NCI-H1092 treated with DMSO at 0.1 percent for 48 hours (cell line): ENCODE data around the gene HPSE2.

ENCODE experiments used
- DNase-seq: peaks from one replicate; lab custom pipeline; 2025; lab: John Stamatoyannopoulos, UW

Gene HPSE2

DNA sequence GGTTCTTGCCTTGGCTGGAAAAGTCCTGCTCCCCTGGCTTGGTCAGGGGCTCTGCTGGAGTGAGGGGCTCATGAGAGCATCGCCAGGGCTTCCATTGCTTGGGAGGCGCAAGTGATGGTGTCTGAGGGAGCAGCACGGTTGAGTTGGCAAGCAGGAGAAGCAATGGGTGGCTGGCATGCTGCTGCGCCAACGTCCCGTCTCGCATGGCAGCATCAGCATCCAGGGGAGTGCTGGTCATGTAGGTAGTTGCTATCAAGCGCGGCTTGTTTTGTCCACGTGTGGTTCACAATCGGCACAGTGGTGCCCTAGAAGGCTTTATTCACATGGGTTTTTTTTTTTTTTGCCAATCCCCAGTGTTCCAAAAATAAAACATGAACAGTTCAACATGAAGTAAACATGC is 824.5 kb downstream of the HPSE2 start:
- no peak for DNase-seq

DNA sequence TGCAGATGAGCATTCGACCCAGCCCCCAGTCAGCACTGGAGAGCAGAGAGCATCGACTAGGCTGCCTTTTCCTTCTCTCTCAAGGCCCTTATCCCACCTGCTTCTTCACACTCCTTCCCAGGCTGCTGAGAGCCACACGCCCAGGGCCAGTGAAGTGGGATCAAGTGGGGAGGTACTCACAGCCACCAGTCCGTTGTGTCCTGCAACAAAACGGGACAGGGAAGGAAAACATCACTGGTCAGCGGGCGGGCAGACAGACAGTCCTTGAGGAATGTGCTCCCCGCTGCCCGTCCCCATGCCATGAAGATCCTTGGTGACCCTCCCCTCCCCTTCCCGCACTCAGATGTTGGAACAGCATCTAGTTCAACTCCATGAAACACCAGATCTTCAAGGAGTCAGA is 824.9 kb downstream of the HPSE2 start:
- DNase-seq = no peak

DNA sequence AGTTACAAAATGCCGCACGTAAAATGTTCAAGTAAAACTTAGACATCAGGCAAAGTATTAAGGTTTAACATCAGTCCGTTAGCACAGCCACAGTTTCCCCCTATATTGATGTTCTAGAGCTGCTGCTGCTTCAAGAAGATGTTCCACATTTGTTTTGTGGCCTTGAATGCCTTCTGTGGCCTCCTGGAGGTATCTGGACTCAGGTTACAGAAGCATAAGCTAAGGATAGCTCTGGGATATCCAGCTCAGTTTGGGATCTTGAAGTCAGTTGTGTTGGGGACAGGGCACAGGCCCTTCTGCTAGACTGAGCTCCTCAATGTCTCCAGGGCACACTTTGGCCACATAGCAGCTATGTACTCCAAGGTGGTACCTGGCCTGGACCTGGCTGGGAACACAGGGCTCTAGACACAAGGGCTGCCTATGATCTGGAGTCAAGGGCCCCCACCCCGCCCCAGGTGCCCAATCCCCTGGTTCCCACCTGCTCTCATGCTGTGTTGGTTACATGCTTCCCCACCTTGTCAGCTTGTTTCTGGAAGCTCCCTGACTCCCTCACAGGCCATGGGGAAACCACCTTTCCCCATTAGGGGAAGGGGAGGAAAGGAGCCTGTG is 825.4 kb downstream of the HPSE2 start:
- DNase-seq = no peak

DNA sequence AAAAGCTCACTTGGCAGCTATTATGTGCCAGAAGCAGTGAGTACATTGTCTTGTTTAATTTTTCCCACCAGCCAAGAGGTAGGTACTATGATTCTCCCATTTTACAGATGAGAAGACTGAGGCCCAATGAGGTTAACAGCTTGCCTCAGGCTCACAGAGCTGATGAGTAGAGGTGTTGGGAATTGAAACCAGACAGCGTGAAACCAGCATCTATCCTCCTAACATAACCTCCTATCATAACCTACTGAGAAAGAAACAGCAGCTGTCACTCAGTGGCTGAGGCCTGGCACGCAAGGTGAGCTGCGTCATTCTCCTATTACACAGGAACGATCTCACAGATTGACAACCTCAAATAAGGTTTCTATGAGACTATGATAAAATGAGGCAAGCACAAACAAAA is 826.9 kb downstream of the HPSE2 start:
- no peak for DNase-seq

DNA sequence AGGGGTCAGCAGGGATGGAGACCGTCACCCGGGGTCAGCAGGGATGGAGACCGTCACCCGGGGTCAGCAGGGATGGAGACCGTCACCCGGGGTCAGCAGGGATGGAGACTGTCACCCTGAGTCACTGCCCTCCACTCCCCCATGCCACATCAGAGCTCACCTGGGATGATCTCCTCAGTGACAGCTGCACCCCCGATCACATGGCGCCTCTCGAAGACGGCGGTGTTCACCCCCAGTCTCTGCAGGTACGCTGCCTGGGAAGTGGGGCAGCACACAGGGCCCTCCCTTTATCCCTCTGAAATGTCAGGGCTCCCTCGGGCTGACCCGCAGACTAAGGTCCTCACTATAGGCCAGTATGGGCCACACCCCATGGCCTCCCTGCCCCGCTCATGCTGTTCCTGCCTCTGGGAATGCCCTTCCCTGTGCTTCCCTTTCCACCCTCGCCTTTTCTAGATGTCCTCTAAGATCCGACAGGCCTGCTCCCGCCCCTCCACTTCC is 827.9 kb downstream of the HPSE2 start:
- DNase-seq = no peak
